Esophagus muscularis mucosa (tissue), 3 donors: ENCODE measurements around the gene RBSN.

ENCODE experiments used
- CTCF ChIP-seq, 3 experiments: fragments of 200-600 bp in 2 of 3; fragments of 450-650 bp in 1 of 3; sonication (generic) in 2 of 3; IDR thresholded peaks; one replicate each; pipeline ENCODE4 v1.5.1; 2017 to 2019; ENCODE audit warnings: antibody characterized with exemption in 3 of 3, mild to moderate bottlenecking in 2 of 3, moderate library complexity in 1 of 3
- EP300 ChIP-seq: sonication (generic); formaldehyde crosslinking; IDR thresholded peaks from one replicate; pipeline ENCODE4 v1.6.1; 2017; ENCODE audit warnings: antibody characterized with exemption

DNA sequence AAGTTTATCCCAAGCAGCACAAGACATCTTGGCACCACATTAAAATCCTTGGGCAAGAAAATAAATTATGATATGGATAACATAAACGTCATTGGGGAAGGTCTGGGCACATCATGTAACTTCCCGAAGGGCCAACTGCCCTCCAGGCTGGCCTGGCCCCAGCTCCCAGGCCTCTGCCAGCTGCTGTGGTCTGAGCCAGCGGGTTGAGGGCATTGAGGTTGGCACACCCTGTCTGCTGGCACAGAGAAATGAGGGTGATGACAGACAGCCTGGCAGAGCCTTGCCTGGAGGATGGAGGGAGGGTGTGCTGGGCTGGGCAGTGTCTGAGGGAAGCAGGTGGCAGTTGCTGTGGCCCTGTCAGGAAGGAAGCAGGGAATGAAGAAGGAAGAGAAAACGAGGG lies 3.3 kb upstream of the RBSN start:
- TF ChIP-seq CTCF (IDR thresholded peaks at IDR 0.05) (no peak), EP300 (peak; percentile 82)
